Mesothelial cell of epicardium (in vitro differentiated cells): Measurements from ENCODE around the gene SRL. TPM values are rescaled to one million over a fixed set of nuclear protein-coding genes. Genes with fewer than 3 reads are reported as not detected.
"Not testable (repeated sequence)": the region's sequence is repeated elsewhere in the genome, so short reads cannot be mapped to it uniquely, and the experiment has no call there.

Source experiments
- DNase-seq, 2 experiments: peaks; one replicate each; pipeline ENCODE4 v3.0.0; 2021; ENCODE audit warnings: low spot score in 2 of 2; ENCODE audit not compliant: unreplicated experiment in 2 of 2
- H3K27ac Mint-ChIP-seq: 2 replicates; pipeline ENCODE4 v1.8.0; 2021; ENCODE audit warnings: mixed read lengths
- H3K27me3 Mint-ChIP-seq: 2 replicates; pipeline ENCODE4 v1.8.0; 2021; ENCODE audit warnings: low read depth, mixed read lengths
- H3K36me3 Mint-ChIP-seq: 2 replicates; pipeline ENCODE4 v1.8.0; 2021; ENCODE audit warnings: mixed read lengths
- H3K4me1 Mint-ChIP-seq: 2 replicates; pipeline ENCODE4 v1.8.0; 2021; ENCODE audit warnings: mixed read lengths
- H3K4me3 Mint-ChIP-seq: 2 replicates; pipeline ENCODE4 v1.8.0; 2021; ENCODE audit warnings: mild to moderate bottlenecking, moderate library complexity, mixed read lengths
- H3K9me3 Mint-ChIP-seq: 2 replicates; pipeline ENCODE4 v1.8.0; 2021; ENCODE audit warnings: mixed read lengths
- total RNA-seq: library from RNA; stranded (reverse); gene quantifications from 3 replicates; pipeline ENCODE4 v1.2.1, GENCODE V29; 2021
- TF ChIP-seq, protein P1 (sequence below): fragments of 200-600 bp; sonication (generic); IDR thresholded peaks from one replicate; pipeline ENCODE4 v1.5.0; 2021; ENCODE audit warnings: antibody characterized with exemption; ENCODE audit not compliant: unreplicated experiment

The SRL gene
- total RNA-seq, 1 donor from 2014 or later = 1.7 TPM

DNA sequence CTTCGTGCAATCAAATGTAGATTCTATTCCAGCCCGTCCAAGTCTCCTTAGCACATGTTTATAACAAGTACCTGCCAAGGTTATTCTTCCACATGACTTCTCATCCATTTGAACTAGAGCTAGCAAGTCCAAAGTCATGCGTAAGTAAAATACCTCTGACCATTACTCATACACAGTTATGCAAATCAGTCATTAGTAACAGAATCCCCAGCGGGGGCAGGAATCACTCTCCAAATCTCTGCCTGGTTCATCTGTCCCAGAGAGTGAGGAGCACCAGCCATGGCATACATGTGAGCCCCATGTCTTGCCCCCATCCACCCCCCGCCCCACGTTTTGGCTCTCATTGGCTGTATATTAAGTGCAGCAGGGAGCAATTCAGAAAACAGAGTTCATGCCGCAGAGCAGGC is 27.7 kb downstream of the SRL start:
- no peaks in the 10 kb centered on the region for H3K27me3 Mint-ChIP-seq
- H3K9me3 Mint-ChIP-seq = no peaks in the 10 kb centered on the region
- no peaks in the 10 kb centered on the region for H3K36me3 Mint-ChIP-seq
- no peak for DNase-seq
- H3K4me1 Mint-ChIP-seq = peaks cover 30% of the 10 kb centered on the region
- TF ChIP-seq, protein P1, sequence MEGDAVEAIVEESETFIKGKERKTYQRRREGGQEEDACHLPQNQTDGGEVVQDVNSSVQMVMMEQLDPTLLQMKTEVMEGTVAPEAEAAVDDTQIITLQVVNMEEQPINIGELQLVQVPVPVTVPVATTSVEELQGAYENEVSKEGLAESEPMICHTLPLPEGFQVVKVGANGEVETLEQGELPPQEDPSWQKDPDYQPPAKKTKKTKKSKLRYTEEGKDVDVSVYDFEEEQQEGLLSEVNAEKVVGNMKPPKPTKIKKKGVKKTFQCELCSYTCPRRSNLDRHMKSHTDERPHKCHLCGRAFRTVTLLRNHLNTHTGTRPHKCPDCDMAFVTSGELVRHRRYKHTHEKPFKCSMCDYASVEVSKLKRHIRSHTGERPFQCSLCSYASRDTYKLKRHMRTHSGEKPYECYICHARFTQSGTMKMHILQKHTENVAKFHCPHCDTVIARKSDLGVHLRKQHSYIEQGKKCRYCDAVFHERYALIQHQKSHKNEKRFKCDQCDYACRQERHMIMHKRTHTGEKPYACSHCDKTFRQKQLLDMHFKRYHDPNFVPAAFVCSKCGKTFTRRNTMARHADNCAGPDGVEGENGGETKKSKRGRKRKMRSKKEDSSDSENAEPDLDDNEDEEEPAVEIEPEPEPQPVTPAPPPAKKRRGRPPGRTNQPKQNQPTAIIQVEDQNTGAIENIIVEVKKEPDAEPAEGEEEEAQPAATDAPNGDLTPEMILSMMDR = no peak
- no peak overlapping the region for H3K27ac Mint-ChIP-seq
- H3K4me3 Mint-ChIP-seq = no peak overlapping the region

- H3K27me3 Mint-ChIP-seq = no peaks in the 10 kb centered on the region
- peaks cover 27% of the 10 kb centered on the region for H3K4me1 Mint-ChIP-seq
- no peak for DNase-seq
- no peak overlapping the region for H3K4me3 Mint-ChIP-seq
- H3K27ac Mint-ChIP-seq = no peak overlapping the region
- H3K36me3 Mint-ChIP-seq = no peaks in the 10 kb centered on the region
- TF ChIP-seq, protein P1 = no peak
- no peaks in the 10 kb centered on the region for H3K9me3 Mint-ChIP-seq
Observed at GRCh38 chr16:4213737-4214136, 28.1 kb downstream of the SRL start.

GRCh38 chr16:4212934-4213296 is 29.0 kb downstream of the SRL start:
- TF ChIP-seq, protein P1 = no peak
- no peak for DNase-seq
- no peaks in the 10 kb centered on the region for H3K36me3 Mint-ChIP-seq

GRCh38 chr16:4212211-4212933 is 29.5 kb downstream of the SRL start:
- Mint-ChIP-seq H3K36me3 (no peaks in the 10 kb centered on the region), H3K27ac (no peak overlapping the region), H3K4me3 (no peak overlapping the region), H3K27me3 (no peaks in the 10 kb centered on the region), H3K9me3 (no peaks in the 10 kb centered on the region), H3K4me1 (peaks cover 13% of the 10 kb centered on the region)
- TF ChIP-seq, protein P1 = no peak
- DNase-seq = no peak

More at GRCh38 chr16:4212934-4213296, 29.0 kb downstream of the SRL start:
- Mint-ChIP-seq H3K27ac (no peak overlapping the region), H3K27me3 (no peaks in the 10 kb centered on the region), H3K4me1 (peaks cover 19% of the 10 kb centered on the region), H3K9me3 (no peaks in the 10 kb centered on the region), H3K4me3 (no peak overlapping the region)

- not testable (repeated sequence) for H3K9me3 Mint-ChIP-seq, H3K36me3 Mint-ChIP-seq, H3K27ac Mint-ChIP-seq, DNase-seq, H3K4me3 Mint-ChIP-seq, H3K27me3 Mint-ChIP-seq, H3K4me1 Mint-ChIP-seq
Observed at GRCh38 chr16:4211445-4212210, 30.3 kb downstream of the SRL start.

- H3K36me3 Mint-ChIP-seq = no peaks in the 10 kb centered on the region
- H3K9me3 Mint-ChIP-seq = no peaks in the 10 kb centered on the region
- peaks cover 6% of the 10 kb centered on the region for H3K4me1 Mint-ChIP-seq
- H3K27me3 Mint-ChIP-seq = no peaks in the 10 kb centered on the region
- TF ChIP-seq, protein P1 = no peak
- DNase-seq = no peak
- no peak overlapping the region for H3K27ac Mint-ChIP-seq
- H3K4me3 Mint-ChIP-seq = no peak overlapping the region
Observed at GRCh38 chr16:4209666-4210065, 32.2 kb downstream of the SRL start.
